ENCODE measurements around the gene AGBL1. TPM values are rescaled to one million over a fixed set of nuclear protein-coding genes. Genes with fewer than 3 reads are reported as not detected.
"Not testable (repeated sequence)": the region's sequence is repeated elsewhere in the genome, so short reads cannot be mapped to it uniquely, and the experiment has no call there.

Gene AGBL1
- total RNA-seq, 1 donor from 2014 or later, result 4.8 TPM

GRCh38 chr15:86505951-86506350 is 426.3 kb downstream of the AGBL1 start:
- DNase-seq (ENCODE audit: low spot score), result no peak

- no peak for DNase-seq (ENCODE audit: low spot score)
Observed at GRCh38 chr15:86506401-86506800, 426.7 kb downstream of the AGBL1 start.

GRCh38 chr15:86515625-86516024 is 436.0 kb downstream of the AGBL1 start:
- DNase-seq (ENCODE audit: low spot score), result no peak

GRCh38 chr15:86522721-86523120 is 443.1 kb downstream of the AGBL1 start:
- DNase-seq (ENCODE audit: low spot score), result no peak

GRCh38 chr15:86526938-86527690 is 447.4 kb downstream of the AGBL1 start:
- no peak for DNase-seq (ENCODE audit: low spot score)

- DNase-seq (ENCODE audit: low spot score), result not testable (repeated sequence)
Observed at GRCh38 chr15:86528094-86528493, 448.4 kb downstream of the AGBL1 start.

GRCh38 chr15:86538141-86538540 is 458.5 kb downstream of the AGBL1 start:
- DNase-seq (ENCODE audit: low spot score), result no peak

- no peak for DNase-seq (ENCODE audit: low spot score)
Observed at GRCh38 chr15:86540840-86541467, 461.3 kb downstream of the AGBL1 start.

GRCh38 chr15:86541540-86541939 is 461.9 kb downstream of the AGBL1 start:
- DNase-seq (ENCODE audit: low spot score), result no peak

- DNase-seq (ENCODE audit: low spot score), result no peak
Observed at GRCh38 chr15:86550075-86550474, 470.4 kb downstream of the AGBL1 start.

GRCh38 chr15:86553108-86553507 is 473.4 kb downstream of the AGBL1 start:
- DNase-seq (ENCODE audit: low spot score), result no peak

- peak; percentile 38 for DNase-seq (ENCODE audit: low spot score)
Observed at GRCh38 chr15:86555098-86555497, 475.4 kb downstream of the AGBL1 start.

- DNase-seq (ENCODE audit: low spot score), result peak; percentile 44
Observed at GRCh38 chr15:86555939-86556338, 476.3 kb downstream of the AGBL1 start.

GRCh38 chr15:86556396-86557017 is 476.8 kb downstream of the AGBL1 start:
- DNase-seq (ENCODE audit: low spot score), result no peak

- DNase-seq (ENCODE audit: low spot score), result no peak
Observed at GRCh38 chr15:86557018-86557550, 477.4 kb downstream of the AGBL1 start.

GRCh38 chr15:86558252-86558651 is 478.6 kb downstream of the AGBL1 start:
- no peak for DNase-seq (ENCODE audit: low spot score)

GRCh38 chr15:86558686-86559085 is 479.0 kb downstream of the AGBL1 start:
- no peak for DNase-seq (ENCODE audit: low spot score)

- no peak for DNase-seq (ENCODE audit: low spot score)
Observed at GRCh38 chr15:86568378-86568777, 488.7 kb downstream of the AGBL1 start.

GRCh38 chr15:86570738-86571137 is 491.1 kb downstream of the AGBL1 start:
- DNase-seq (ENCODE audit: low spot score), result no peak

GRCh38 chr15:86571873-86572272 is 492.2 kb downstream of the AGBL1 start:
- peak; percentile 35 for DNase-seq (ENCODE audit: low spot score)

- no peak for DNase-seq (ENCODE audit: low spot score)
Observed at GRCh38 chr15:86572368-86572841, 492.7 kb downstream of the AGBL1 start.

GRCh38 chr15:86573476-86573875 is 493.8 kb downstream of the AGBL1 start:
- DNase-seq (ENCODE audit: low spot score), result peak; percentile 62

All from umbilical cord (tissue), 2 donors.